Right cardiac atrium (tissue), 5 donors: ENCODE results near the gene TRIO. TPM values are rescaled to one million over a fixed set of nuclear protein-coding genes. Genes with fewer than 3 reads are reported as not detected.

Experiments
- ATAC-seq, 2 donors: fragments of 200-7000 bp; cut with Tn5 transposase; one replicate each; pipeline versions ENCODE4 v1.8.0 to v1.9.1; 2020; ENCODE audit warnings: moderate library complexity in 2 of 2, mild to moderate bottlenecking in 1 of 2
- DNase-seq, 3 donors: peaks; one replicate each; pipeline ENCODE4 v3.0.0-alpha.2; 2020
- H3K27ac ChIP-seq: one replicate; pipeline ENCODE4 v1.5.1; 2013; ENCODE audit warnings: mild to moderate bottlenecking, low read length, control low read depth, moderate library complexity
- H3K27me3 ChIP-seq: one replicate; pipeline ENCODE4 v1.6.1; 2013; ENCODE audit not compliant: control insufficient read depth, insufficient read depth
- H3K4me1 ChIP-seq: one replicate; pipeline ENCODE4 v1.6.1; 2013; ENCODE audit warnings: low read length; ENCODE audit not compliant: control insufficient read depth, insufficient read depth
- H3K4me3 ChIP-seq: one replicate; pipeline ENCODE4 v1.5.1; 2013; ENCODE audit warnings: low read length, control low read depth
- H3K9me3 ChIP-seq: one replicate; pipeline ENCODE4 v1.6.1; 2013; ENCODE audit warnings: low read length; ENCODE audit not compliant: control insufficient read depth
- WGBS: extraction: QIAGEN DNeasy Blood & Tissue Kit; methylation state at CpG from one replicate; pipeline ENCODE4 v1.1.7; 2013; 5-methylcytosine and 5-hydroxymethylcytosine counted together
- intact Hi-C, 4 donors: fragments of 100-400 bp; cut with DNase I; formaldehyde crosslinking; loops; one replicate each; pipeline versions ENCODE4 v1.11.0 to v1.14.0; 2022 to 2023
- polyA plus RNA-seq: library from polyadenylated mRNA; stranded (reverse); fragments of 200-250 nt; gene quantifications from one replicate; pipeline ENCODE4 v1.2.3, GENCODE V29; 2013
- total RNA-seq, 4 donors: library from RNA; stranded (reverse); fragmentation: NEBNext Ultra II Directional; extraction: Animal tissue kit (Norgen Biotek cat#: 25700); gene quantifications; one replicate each; pipeline ENCODE4 v1.2.1, GENCODE V29; 2021
- donor health status: healthy with polysubstance abuse.
- donor health status: DM: no; HTN: yes; CAD: no.
- donor health status: DM: no; HTN: no; CAD: no.
- donor health status: DM: no; HTN: yes; CAD: no; lungs with severe emphysema.
- donor health status: DM: yes; HTN: yes; CAD: no.

The TRIO gene
- total and polyA plus RNA-seq, 5 donors = 31.3 to 66.0 (median 54.1) TPM

DNA sequence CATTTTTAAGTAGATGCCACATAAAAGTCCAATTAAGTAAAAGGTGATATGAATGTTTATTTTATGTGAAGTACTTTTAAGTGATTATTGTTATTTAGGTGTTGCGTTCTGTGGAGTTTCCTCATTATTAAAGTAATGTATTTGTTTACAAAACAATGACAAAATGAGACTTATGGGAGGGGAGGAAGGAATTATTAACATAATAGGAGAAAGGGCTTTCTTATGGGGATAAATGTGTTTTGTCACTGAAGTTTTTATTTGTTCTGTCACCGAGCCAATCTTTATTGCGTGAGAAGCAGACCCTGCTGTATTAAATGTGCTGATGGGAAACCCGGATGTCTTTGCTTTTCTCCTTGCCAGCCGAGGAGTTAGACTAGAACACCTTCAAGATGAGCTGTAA is 44.5 kb downstream of the TRIO start:
- ATAC-seq = no peak
- 66% methylated on average over 5 of the region's 5 CpGs for WGBS
- intact Hi-C loops = no loop called here

DNA sequence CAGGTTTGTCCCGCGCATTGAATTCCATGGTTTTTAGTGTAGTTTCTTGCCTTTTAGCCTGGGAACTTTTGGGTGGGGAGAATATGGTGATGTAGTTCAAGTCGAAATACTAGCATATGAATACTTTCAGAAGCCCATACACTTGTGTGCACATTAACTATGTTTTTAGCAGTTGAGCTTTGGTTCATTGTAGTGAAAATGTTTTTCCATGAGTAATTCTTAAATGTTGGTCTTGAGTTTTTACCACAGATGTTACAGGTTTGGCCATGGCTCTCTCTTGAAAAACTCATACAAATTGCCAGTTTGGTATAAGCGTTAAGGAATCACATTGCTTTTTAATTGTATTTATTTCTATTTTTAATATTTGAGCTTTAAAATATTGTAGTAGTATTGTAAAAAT is 45.6 kb downstream of the TRIO start:
- Histone ChIP-seq H3K4me1 (peaks cover 18% of the 10 kb centered on the region), H3K9me3 (no peaks in the 10 kb centered on the region), H3K4me3 (no peak overlapping the region), H3K27ac (no peak overlapping the region), H3K27me3 (no peaks in the 10 kb centered on the region)
- intact Hi-C loops = no loop called here
- 94% methylated on average over 4 of the region's 4 CpGs for WGBS
- DNase-seq = no peak
- ATAC-seq = no peak

More for the DNA sequence above, 44.5 kb downstream of the TRIO start:
- Histone ChIP-seq H3K4me3 (no peak overlapping the region), H3K9me3 (no peaks in the 10 kb centered on the region), H3K27ac (no peak overlapping the region), H3K4me1 (peaks cover 21% of the 10 kb centered on the region), H3K27me3 (no peaks in the 10 kb centered on the region)
- no peak for DNase-seq

DNA sequence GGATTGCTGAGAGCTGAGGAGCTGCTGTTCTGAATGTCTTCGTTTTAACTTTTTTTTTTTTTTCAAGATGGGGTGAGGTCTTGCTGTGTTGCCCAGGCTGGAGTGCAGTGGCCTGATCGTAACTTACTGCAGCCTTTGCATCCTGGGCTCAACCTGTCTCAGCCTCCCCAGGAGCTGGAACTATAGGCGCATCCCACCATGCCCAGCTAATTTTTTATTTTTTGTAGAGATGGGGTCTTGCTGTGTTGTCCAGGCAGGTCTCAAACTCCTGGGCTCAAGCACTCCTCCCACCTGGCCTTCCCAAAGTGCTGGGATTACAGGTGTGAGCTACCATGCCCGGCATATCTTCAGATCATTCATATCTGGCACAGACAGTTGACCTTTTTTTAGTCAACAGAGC is 46.5 kb downstream of the TRIO start:
- DNase-seq (no peak), ATAC-seq (no peak)
- intact Hi-C loops = loop anchor here in 2 of 4 donors (10.0 kb wide), 1 partner anchor 45 kb away; the partner anchor contains the start of gene TRIO (in 2 of the 2)
- Histone ChIP-seq H3K9me3 (no peaks in the 10 kb centered on the region), H3K27ac (peak overlapping the region; percentile 84), H3K4me1 (peaks cover 14% of the 10 kb centered on the region), H3K27me3 (no peaks in the 10 kb centered on the region), H3K4me3 (no peak overlapping the region)
- 75% methylated on average over 4 of the region's 4 CpGs for WGBS

DNA sequence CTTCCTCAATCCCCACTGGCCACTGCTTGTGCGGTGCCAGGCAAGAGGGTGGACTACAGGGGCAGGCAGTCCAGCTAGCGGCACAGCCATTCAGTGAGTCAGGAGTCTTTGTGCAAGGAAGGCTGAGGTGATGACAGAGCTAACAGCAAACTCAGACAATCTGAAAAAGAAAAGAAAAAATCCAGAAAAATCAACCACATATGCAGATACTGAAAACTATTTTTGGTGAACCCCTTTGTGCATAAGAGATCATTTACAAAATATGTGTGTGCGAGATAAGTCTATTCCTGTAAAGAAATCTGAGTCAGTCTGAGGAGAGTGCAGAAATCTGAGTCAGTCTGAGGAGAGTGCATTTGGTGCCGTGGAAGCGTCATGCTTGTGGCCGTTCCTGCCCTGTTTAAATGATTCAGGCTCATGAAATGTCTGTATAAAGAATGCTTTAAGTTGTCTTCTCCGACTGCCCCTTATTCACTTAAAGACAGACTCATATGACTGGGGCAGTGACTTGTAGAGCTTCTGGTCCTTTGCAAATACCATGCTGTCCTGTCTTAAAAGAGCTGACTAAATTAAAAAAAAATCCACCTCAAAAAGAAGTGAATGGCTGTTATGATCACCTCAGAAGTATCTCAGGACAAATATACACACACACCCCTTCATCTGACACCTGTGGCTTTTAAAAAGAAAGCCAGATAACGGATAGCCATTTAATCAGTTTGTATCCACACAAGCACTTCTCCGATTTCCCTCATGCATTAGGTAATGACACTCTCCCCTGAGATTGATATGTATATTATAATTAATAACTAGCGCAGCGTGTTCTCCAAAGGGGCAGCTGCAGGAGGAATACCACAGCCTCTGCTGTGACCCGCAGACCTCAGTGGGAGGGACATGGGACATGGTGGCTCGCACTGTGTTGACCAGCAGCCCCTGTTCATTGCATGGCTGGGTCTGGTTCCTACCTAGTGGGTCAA is 47.3 kb downstream of the TRIO start:
- WGBS = 48% methylated on average over 13 of the region's 13 CpGs
- H3K27ac ChIP-seq = peak overlapping the region; percentile 85
- H3K4me3 ChIP-seq = no peak overlapping the region
- H3K27me3 ChIP-seq = no peaks in the 10 kb centered on the region
- H3K9me3 ChIP-seq = no peaks in the 10 kb centered on the region
- intact Hi-C loops = loop anchor here in 2 of 4 donors (10.0 kb wide), 1 partner anchor 46 kb away; the partner anchor contains the start of gene TRIO (in 2 of the 2)
- DNase-seq (peak in 2 of 3 donors; percentile 51 to 69), ATAC-seq (peak; percentile 74 to 90)
- peaks cover 11% of the 10 kb centered on the region for H3K4me1 ChIP-seq

DNA sequence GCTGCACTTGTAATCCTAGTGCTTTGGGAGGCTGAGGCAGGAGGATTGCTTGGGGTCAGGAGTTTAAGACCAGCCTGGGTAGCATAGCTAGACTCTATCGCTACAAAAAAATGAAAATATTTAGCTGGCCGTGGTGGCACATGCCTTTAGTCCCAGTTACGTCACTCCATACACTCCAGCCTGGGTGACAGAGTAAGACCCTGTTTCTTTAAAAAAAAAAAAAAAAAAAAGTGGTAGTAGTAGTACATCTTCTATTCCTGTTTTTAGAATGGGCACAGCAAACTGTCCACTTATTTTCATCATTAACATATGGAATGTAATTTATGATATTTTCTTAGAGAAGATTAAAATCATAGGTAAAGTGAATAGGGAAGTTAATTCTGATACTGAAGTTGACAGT is 48.2 kb downstream of the TRIO start:
- intact Hi-C loops = loop anchor here in 2 of 4 donors (10.0 kb wide), 1 partner anchor 47 kb away; the partner anchor contains the start of gene TRIO (in 2 of the 2)
- 76% methylated on average over 3 of the region's 3 CpGs for WGBS
- ATAC-seq = no peak

DNA sequence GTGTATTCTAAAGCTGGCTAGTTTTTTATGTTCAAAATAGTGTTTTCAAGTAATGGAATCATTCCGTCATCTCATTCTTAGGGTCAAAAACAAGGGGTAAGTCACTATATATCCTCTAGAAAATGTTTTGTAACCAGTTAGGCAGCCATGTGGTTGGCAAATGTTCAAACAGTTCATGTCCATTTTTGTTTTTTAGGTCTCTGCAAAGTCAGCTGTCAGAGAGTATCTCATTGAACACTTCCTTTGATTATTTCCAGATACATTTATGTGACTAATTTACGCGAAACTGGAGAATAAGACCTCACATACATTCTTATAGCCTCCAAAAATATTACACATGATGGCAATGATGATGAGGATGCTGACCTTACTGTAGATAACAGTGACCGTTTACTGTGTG is 50.4 kb downstream of the TRIO start:
- peaks cover 7% of the 10 kb centered on the region for H3K4me1 ChIP-seq
- no peak for DNase-seq
- intact Hi-C loops = loop anchor here in 2 of 4 donors (10.0 kb wide), 1 partner anchor 49 kb away; the partner anchor contains the start of gene TRIO (in 2 of the 2)
- 69% methylated on average over 4 of the region's 4 CpGs for WGBS
- H3K27me3 ChIP-seq = no peaks in the 10 kb centered on the region
- H3K4me3 ChIP-seq = no peak overlapping the region
- peaks cover 2% of the 10 kb centered on the region for H3K9me3 ChIP-seq
- no peak for ATAC-seq
- no peak overlapping the region for H3K27ac ChIP-seq

More for the DNA sequence above, 48.2 kb downstream of the TRIO start:
- Histone ChIP-seq H3K27me3 (no peaks in the 10 kb centered on the region), H3K27ac (peak overlapping the region; percentile 27), H3K4me3 (no peak overlapping the region), H3K9me3 (no peaks in the 10 kb centered on the region), H3K4me1 (peaks cover 9% of the 10 kb centered on the region)
- no peak for DNase-seq

DNA sequence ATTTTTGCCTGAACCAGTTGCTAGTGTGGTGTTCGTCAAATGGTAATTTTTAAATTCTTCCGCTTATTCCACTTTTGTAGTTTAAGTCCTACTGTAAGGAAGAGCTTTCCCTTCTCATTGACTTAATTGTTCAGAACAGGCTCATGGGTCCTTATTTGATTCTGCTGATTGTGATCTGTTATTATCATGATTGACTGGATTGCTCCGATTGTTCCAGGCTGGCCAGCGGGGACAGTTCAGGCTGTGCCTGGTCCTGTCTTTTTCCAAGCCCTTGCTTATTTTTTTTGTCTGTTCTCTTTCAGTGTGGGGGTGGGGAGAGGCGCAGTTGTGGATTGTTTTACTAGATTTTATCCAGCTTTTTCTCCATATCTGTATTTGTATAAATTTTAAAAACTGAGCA is 52.4 kb downstream of the TRIO start:
- H3K27me3 ChIP-seq = no peaks in the 10 kb centered on the region
- DNase-seq = no peak
- no peak overlapping the region for H3K27ac ChIP-seq
- no peak for ATAC-seq
- H3K4me3 ChIP-seq = no peak overlapping the region
- intact Hi-C loops = loop anchor here in 2 of 4 donors (10.0 kb wide), 1 partner anchor 51 kb away; the partner anchor contains the start of gene TRIO (in 2 of the 2)
- H3K9me3 ChIP-seq = peaks cover 2% of the 10 kb centered on the region
- 96% methylated on average over 5 of the region's 5 CpGs for WGBS
- H3K4me1 ChIP-seq = peaks cover 13% of the 10 kb centered on the region

DNA sequence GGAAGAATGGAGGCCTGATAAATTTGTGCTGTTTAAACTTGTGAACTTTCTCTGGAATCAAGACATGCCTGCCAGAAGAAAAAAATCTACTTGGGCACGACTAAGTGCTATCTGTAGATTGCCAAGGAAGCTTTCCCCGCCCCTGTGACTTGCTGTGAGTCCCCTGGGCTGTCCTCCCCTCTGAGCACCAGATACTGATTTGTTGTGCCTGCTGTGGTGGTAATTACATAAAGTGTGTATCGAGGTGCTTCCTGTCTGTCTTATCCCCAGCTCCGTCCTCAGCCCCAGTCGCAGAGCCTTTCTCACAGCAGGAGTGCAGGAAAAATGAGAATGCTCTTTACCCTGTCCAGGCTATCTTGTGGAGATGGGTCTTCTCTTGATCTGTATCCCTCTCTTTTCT is 53.9 kb downstream of the TRIO start:
- no peak overlapping the region for H3K27ac ChIP-seq
- intact Hi-C loops = loop anchor here in 2 of 4 donors (10.0 kb wide), 1 partner anchor 52 kb away; the partner anchor contains the start of gene TRIO (in 2 of the 2)
- WGBS = 62% methylated on average over 5 of the region's 5 CpGs
- no peaks in the 10 kb centered on the region for H3K27me3 ChIP-seq
- ATAC-seq (peak; percentile 11 to 28), DNase-seq (no peak)
- peaks cover 2% of the 10 kb centered on the region for H3K9me3 ChIP-seq
- H3K4me1 ChIP-seq = peaks cover 13% of the 10 kb centered on the region
- no peak overlapping the region for H3K4me3 ChIP-seq

DNA sequence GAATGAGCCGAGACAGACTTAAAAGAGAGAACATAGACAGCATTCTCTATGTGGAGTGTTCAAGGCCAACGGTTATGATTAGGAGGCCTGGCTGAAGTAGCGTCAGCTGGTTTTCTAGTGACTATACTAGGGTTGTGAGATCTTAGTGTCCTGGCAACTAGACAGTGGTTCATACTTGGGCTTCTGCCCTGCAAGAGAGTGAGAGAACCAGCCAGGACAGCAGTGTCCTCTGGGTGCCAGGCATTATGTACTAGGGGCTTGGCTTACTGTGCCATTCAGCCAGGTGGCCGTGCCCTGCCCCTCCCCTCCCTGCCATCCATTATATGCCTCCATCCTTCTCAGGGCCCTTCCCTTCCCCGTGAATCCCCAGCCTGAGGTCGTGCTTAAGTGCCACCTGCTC is 56.8 kb downstream of the TRIO start:
- H3K4me3 ChIP-seq = no peak overlapping the region
- intact Hi-C loops = loop anchor here in 2 of 4 donors (10.0 kb wide), 2 partner anchors 55 to 65 kb away; partner anchors contain the start of gene TRIO (in 2 of the 2)
- WGBS = 65% methylated on average over 6 of the region's 6 CpGs
- no peaks in the 10 kb centered on the region for H3K27me3 ChIP-seq
- peaks cover 14% of the 10 kb centered on the region for H3K4me1 ChIP-seq
- ATAC-seq (peak; percentile 79 to 92), DNase-seq (no peak)
- H3K9me3 ChIP-seq = peaks cover 2% of the 10 kb centered on the region
- peak overlapping the region; percentile 83 for H3K27ac ChIP-seq

DNA sequence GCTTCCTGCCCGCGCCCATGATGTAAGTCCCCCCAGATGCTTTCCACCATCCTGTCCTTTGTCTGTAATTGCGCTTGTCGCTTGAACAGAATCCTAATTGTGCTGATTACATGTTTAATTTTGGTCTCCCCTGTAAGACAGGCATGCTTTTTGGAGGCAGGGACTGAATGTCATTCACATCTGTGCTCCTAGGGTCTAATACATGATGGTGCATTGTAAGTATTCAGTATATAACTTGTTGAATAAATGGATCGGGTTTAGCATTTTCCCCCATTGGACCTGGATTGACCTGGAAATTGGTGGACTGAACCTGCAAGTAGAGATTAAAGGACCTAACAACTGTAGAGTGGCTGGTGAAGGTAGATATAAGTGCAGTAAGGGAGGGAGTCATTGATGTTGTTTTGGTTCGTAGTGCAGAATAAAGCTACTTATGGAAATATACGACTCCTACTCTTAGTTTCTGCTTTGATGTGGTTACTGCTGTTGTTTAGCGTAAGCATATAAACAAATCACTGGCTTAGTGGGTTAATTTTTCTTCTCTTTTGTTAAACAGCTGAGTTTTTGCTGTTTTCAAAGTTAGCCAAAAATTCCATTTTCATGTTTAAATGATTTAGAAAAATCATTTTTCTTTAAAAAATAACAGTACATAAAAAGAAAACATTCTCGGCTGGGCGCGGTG is 57.3 kb downstream of the TRIO start:
- Histone ChIP-seq H3K4me1 (peaks cover 15% of the 10 kb centered on the region), H3K4me3 (no peak overlapping the region), H3K9me3 (peaks cover 2% of the 10 kb centered on the region), H3K27ac (peak overlapping the region; percentile 1), H3K27me3 (no peaks in the 10 kb centered on the region)
- ATAC-seq (no peak), DNase-seq (no peak)
- WGBS = 96% methylated on average over 11 of the region's 11 CpGs
- intact Hi-C loops = loop anchor here in 1 of 4 donors (10.0 kb wide), 1 partner anchor 64 kb away; no protein-coding TSS in a partner anchor
